Hepatic stellate cell (primary cell): ENCODE results near the gene ALCAM.

Experiments used
- DNase-seq: peaks from one replicate; pipeline ENCODE4 v3.0.0; 2011; ENCODE audit warnings: low spot score

Gene ALCAM

GRCh38 chr3:105528955-105529354 is 162.2 kb downstream of the ALCAM start:
- no peak for DNase-seq

GRCh38 chr3:105529456-105529855 is 162.7 kb downstream of the ALCAM start:
- DNase-seq, result no peak

GRCh38 chr3:105532251-105532650 is 165.5 kb downstream of the ALCAM start:
- DNase-seq, result no peak

- DNase-seq, result no peak
Measured at GRCh38 chr3:105533960-105534359, 167.3 kb downstream of the ALCAM start.

GRCh38 chr3:105534491-105534890 is 167.8 kb downstream of the ALCAM start:
- no peak for DNase-seq

- DNase-seq, result no peak
Measured at GRCh38 chr3:105537371-105538080, 170.8 kb downstream of the ALCAM start.

GRCh38 chr3:105538483-105538882 is 171.8 kb downstream of the ALCAM start:
- DNase-seq, result no peak

GRCh38 chr3:105539897-105540296 is 173.2 kb downstream of the ALCAM start:
- no peak for DNase-seq

- DNase-seq, result no peak
Measured at GRCh38 chr3:105542282-105543019, 175.7 kb downstream of the ALCAM start.

- DNase-seq, result no peak
Measured at GRCh38 chr3:105545051-105545450, 178.3 kb downstream of the ALCAM start.

- DNase-seq, result peak; percentile 6
Measured at GRCh38 chr3:105553851-105554250, 187.1 kb downstream of the ALCAM start.

GRCh38 chr3:105555206-105555605 is 188.5 kb downstream of the ALCAM start:
- no peak for DNase-seq

GRCh38 chr3:105559856-105560255 is 193.1 kb downstream of the ALCAM start:
- DNase-seq, result no peak

- DNase-seq, result no peak
Measured at GRCh38 chr3:105561876-105562275, 195.2 kb downstream of the ALCAM start.

- DNase-seq, result no peak
Measured at GRCh38 chr3:105564546-105565288, 198.0 kb downstream of the ALCAM start.

GRCh38 chr3:105571005-105571404 is 204.3 kb downstream of the ALCAM start:
- DNase-seq, result no peak

GRCh38 chr3:105572501-105572900 is 205.8 kb downstream of the ALCAM start:
- no peak for DNase-seq

GRCh38 chr3:105579439-105579838 is 212.7 kb downstream of the ALCAM start:
- no peak for DNase-seq

- no peak for DNase-seq
Measured at GRCh38 chr3:105580296-105580965, 213.7 kb downstream of the ALCAM start.

GRCh38 chr3:105582015-105582414 is 215.3 kb downstream of the ALCAM start:
- DNase-seq, result no peak

- DNase-seq, result no peak
Measured at GRCh38 chr3:105584003-105584790, 217.5 kb downstream of the ALCAM start.

- no peak for DNase-seq
Measured at GRCh38 chr3:105593315-105593714, 226.6 kb downstream of the ALCAM start.
